Right lobe of liver (tissue), 4 donors: ENCODE data around the gene MOGAT2.

Source experiments
- POLR2A ChIP-seq: fragments of 450-650 bp; IDR thresholded peaks from one replicate; pipeline ENCODE4 v1.6.1; 2017; ENCODE audit warnings: antibody characterized with exemption, mild to moderate bottlenecking
- TF ChIP-seq, protein P1 (sequence below), 4 donors: fragments of 200-600 bp in 3 of 4; fragments of 450-650 bp in 1 of 4; IDR thresholded peaks; one replicate each; pipeline versions ENCODE4 v1.5.1 to v1.8.0; 2016 to 2022; ENCODE audit warnings: antibody characterized with exemption in 4 of 4, mild to moderate bottlenecking in 2 of 4
- donor health status: DM: no; HTN: no; CAD: no.
- donor health status: DM: no; HTN: no; CAD: no.
- donor health status: DM: no; HTN: yes; CAD: no.

DNA sequence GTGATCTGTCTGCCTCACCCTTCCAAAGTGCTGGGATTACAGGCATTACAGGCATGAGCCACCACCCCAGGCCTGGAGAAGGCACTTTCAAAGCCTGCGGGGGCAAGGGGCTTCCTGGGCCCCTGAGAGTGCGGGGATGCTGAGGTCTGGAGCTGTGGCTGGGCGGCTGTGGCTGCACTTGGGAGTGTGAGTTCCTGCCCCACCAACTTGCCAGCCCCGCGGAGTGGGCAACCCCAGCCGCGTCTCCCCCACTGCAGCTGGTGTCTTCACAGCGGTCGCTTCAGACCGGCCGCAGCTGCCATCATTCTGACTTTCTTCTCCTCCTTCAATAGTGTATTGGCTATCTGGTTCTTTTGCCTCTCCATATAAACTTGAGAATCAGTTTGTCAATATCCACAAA lies 38.1 kb upstream of the MOGAT2 start:
- TF ChIP-seq, protein P1, sequence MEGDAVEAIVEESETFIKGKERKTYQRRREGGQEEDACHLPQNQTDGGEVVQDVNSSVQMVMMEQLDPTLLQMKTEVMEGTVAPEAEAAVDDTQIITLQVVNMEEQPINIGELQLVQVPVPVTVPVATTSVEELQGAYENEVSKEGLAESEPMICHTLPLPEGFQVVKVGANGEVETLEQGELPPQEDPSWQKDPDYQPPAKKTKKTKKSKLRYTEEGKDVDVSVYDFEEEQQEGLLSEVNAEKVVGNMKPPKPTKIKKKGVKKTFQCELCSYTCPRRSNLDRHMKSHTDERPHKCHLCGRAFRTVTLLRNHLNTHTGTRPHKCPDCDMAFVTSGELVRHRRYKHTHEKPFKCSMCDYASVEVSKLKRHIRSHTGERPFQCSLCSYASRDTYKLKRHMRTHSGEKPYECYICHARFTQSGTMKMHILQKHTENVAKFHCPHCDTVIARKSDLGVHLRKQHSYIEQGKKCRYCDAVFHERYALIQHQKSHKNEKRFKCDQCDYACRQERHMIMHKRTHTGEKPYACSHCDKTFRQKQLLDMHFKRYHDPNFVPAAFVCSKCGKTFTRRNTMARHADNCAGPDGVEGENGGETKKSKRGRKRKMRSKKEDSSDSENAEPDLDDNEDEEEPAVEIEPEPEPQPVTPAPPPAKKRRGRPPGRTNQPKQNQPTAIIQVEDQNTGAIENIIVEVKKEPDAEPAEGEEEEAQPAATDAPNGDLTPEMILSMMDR (IDR thresholded peaks at IDR 0.05), result no peak
- no peak for TF ChIP-seq POLR2A
